ENCODE measurements around the gene PKP4. TPM values are rescaled to one million over a fixed set of nuclear protein-coding genes. Genes with fewer than 3 reads are reported as not detected.

PKP4 gene
- total and polyA plus RNA-seq, 3 donors from 2014 or later, result 42.5 to 60.5 (median 60.0) TPM

DNA sequence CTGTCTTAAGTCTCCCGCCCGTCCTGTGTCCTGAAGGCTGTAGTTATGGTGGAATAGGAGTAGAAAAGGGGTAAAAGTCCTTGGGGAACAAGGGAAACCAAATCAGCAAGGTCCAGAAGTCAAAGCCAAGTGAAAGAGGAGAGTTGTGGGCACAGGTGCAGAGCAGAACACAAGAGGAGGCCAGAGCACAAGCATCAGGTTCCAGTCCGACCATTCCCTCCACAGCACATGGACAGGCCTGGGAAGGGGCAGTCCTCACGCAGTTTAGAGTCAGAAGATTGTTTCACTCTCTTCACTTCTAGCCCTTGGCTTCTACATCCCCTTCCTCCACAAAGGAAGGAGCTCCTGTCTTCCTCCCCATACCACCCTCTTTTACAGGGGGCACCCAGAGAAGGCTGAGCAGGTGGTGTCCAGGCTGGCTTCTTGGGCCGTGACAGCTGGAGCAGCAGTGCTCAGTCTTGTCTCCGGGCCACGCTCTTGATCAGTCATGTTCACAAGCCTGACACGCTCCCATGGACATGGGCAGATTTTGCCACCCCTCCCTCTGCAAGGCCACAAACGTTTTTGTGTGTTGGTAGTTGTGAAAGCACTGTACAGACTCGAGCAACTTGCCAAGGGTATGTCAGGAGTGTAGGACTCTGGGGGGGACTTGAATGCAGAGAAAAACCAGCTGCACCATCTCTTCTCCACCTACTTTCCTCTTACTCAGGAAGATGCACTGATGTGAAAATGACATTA lies 199.9 kb downstream of the PKP4 start:
- Histone ChIP-seq H3K4me1 (no peaks in the 10 kb centered on the region), H3K27me3 (no peaks in the 10 kb centered on the region), H3K36me3 (ENCODE audit: low read depth, missing control alignments) (no peaks in the 10 kb centered on the region), H3K9me3 (no peaks in the 10 kb centered on the region), H3K27ac (no peak overlapping the region), H3K4me3 (no peak overlapping the region)
- no peak for DNase-seq
- 90 to 91% methylated on average over 8 to 10 of the region's 10 CpGs for WGBS, 2 donors
- intact Hi-C loops (cut with DNase I; ENCODE audit: low total_unique reads), result no loop called here
- no peak for TF ChIP-seq POLR2A (IDR thresholded peaks at IDR 0.05)
- TF ChIP-seq CTCF (IDR thresholded peaks at IDR 0.05), result no peak

DNA sequence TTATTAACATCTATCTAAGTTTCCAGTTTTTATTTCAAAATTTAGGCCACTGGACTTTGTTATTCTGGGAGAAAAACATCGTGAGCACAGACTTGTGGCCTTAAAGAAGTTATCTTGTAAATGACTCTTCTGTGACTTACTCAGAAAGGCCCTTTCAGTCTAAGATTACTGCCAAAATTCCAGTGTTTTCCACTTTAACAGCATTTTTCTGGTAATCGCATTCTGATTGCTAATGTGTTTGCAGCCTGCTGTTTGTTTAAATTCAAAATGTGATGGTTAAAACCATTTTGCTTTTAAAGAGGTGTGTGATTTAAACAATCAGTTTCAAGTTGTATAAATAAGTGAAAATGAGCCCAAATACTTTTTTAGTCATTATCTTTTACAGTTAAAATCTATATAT lies 201.6 kb downstream of the PKP4 start:
- no peak for TF ChIP-seq POLR2A (IDR thresholded peaks at IDR 0.05)
- TF ChIP-seq CTCF (IDR thresholded peaks at IDR 0.05), result no peak
- intact Hi-C loops (cut with DNase I; ENCODE audit: low total_unique reads), result no loop called here
- H3K27me3 ChIP-seq, result no peaks in the 10 kb centered on the region
- no peaks in the 10 kb centered on the region for H3K9me3 ChIP-seq
- H3K4me1 ChIP-seq, result no peaks in the 10 kb centered on the region
- H3K4me3 ChIP-seq, result no peak overlapping the region
- 55 to 70% methylated on average over 2 of the region's 2 CpGs for WGBS, 2 donors
- DNase-seq, result no peak
- H3K36me3 ChIP-seq (ENCODE audit: low read depth, missing control alignments), result no peaks in the 10 kb centered on the region
- H3K27ac ChIP-seq, result no peak overlapping the region

- Histone ChIP-seq H3K36me3 (ENCODE audit: low read depth, missing control alignments) (no peaks in the 10 kb centered on the region), H3K27ac (no peak overlapping the region)
These were observed 202.7 kb downstream of the PKP4 start for GRCh38 chr2:158659483-158659882.

DNA sequence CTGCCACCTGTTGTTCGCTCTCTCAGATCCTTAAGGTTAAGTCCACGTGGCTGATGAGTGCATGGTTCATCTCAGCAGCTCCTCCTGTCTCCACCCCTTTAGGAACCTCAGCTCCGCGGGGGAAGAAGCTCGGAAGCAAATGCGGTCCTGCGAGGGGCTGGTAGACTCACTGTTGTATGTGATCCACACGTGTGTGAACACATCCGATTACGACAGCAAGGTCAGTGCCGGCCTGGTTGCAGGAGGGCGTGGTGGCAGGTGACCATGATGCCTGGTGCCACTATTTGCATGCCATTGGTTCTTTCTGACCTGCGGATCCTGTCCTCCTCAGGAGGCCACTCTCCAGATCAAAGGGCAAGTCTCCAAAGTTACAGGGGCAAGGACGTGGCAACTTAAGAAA lies 204.5 kb downstream of the PKP4 start:
- H3K4me3 ChIP-seq, result no peak overlapping the region
- no peak for TF ChIP-seq CTCF (IDR thresholded peaks at IDR 0.05)
- TF ChIP-seq POLR2A (IDR thresholded peaks at IDR 0.05), result no peak
- H3K36me3 ChIP-seq (ENCODE audit: low read depth, missing control alignments), result no peaks in the 10 kb centered on the region
- H3K27me3 ChIP-seq, result no peaks in the 10 kb centered on the region
- no peak for DNase-seq
- intact Hi-C loops (cut with DNase I; ENCODE audit: low total_unique reads), result no loop called here
- H3K27ac ChIP-seq, result no peak overlapping the region
- 97 to 98% methylated on average over 10 to 14 of the region's 14 CpGs for WGBS, 2 donors
- no peaks in the 10 kb centered on the region for H3K9me3 ChIP-seq
- no peaks in the 10 kb centered on the region for H3K4me1 ChIP-seq

More at GRCh38 chr2:158659483-158659882, 202.7 kb downstream of the PKP4 start:
- H3K27me3 ChIP-seq, result no peaks in the 10 kb centered on the region
- intact Hi-C loops (cut with DNase I; ENCODE audit: low total_unique reads), result no loop called here
- no peaks in the 10 kb centered on the region for H3K9me3 ChIP-seq
- DNase-seq, result no peak
- TF ChIP-seq CTCF (IDR thresholded peaks at IDR 0.05) (no peak), POLR2A (IDR thresholded peaks at IDR 0.05) (no peak)
- WGBS, 2 donors, result 82 to 94% methylated on average over 1 of the region's 1 CpG
- H3K4me3 ChIP-seq, result no peak overlapping the region
- no peaks in the 10 kb centered on the region for H3K4me1 ChIP-seq

GRCh38 chr2:158662421-158662820 lies 205.7 kb downstream of the PKP4 start:
- Histone ChIP-seq H3K4me3 (no peak overlapping the region), H3K4me1 (no peaks in the 10 kb centered on the region), H3K36me3 (ENCODE audit: low read depth, missing control alignments) (no peaks in the 10 kb centered on the region), H3K27me3 (no peaks in the 10 kb centered on the region), H3K27ac (no peak overlapping the region), H3K9me3 (no peaks in the 10 kb centered on the region)
- no peak for DNase-seq
- intact Hi-C loops (cut with DNase I; ENCODE audit: low total_unique reads), result no loop called here
- TF ChIP-seq CTCF (IDR thresholded peaks at IDR 0.05), result no peak
- no peak for TF ChIP-seq POLR2A (IDR thresholded peaks at IDR 0.05)
- WGBS, 2 donors, result 90 to 95% methylated on average over 6 of the region's 6 CpGs
